Activated CD4-positive, alpha-beta T cell treated with anti-CD3 and anti-CD28 coated beads, Interleukin-2, amount 10 ng/mL, durations not matched to agents 7 days and 5 days (primary cell): Measurements from ENCODE around the gene APP. TPM values are rescaled to one million over a fixed set of nuclear protein-coding genes. Genes with fewer than 3 reads are reported as not detected.
"Not testable (repeated sequence)": the region's sequence is repeated elsewhere in the genome, so short reads cannot be mapped to it uniquely, and the experiment has no call there.

ENCODE experiments used
- CTCF ChIA-PET: fragments of 350-600 bp; sonication (Branson Sonifier 250); formaldehyde crosslinking; loops from one replicate; lab custom pipeline; 2021; ENCODE audit warnings: antibody characterized with exemption; lab: Charles Lee
- POLR2A ChIA-PET: fragments of 350-600 bp; sonication (Branson Sonifier 250); formaldehyde crosslinking; loops from one replicate; lab custom pipeline; 2021; ENCODE audit warnings: antibody characterized with exemption; lab: Charles Lee
- DNase-seq: peaks from one replicate; pipeline ENCODE4 v3.0.0-alpha.2; 2020
- H3K27ac Mint-ChIP-seq: one replicate; pipeline ENCODE4 v1.8.0; 2021; ENCODE audit warnings: mild to moderate bottlenecking, moderate library complexity, mixed read lengths
- H3K27me3 Mint-ChIP-seq: one replicate; pipeline ENCODE4 v1.8.0; 2021; ENCODE audit warnings: mixed read lengths
- H3K36me3 Mint-ChIP-seq: one replicate; pipeline ENCODE4 v1.8.0; 2021; ENCODE audit warnings: low read depth, mixed read lengths
- H3K4me1 Mint-ChIP-seq: one replicate; pipeline ENCODE4 v1.8.0; 2021; ENCODE audit warnings: mixed read lengths
- H3K4me3 Mint-ChIP-seq: one replicate; pipeline ENCODE4 v1.8.0; 2021; ENCODE audit warnings: mild to moderate bottlenecking, moderate library complexity, mixed read lengths
- H3K9me3 Mint-ChIP-seq: one replicate; pipeline ENCODE4 v1.8.0; 2021; ENCODE audit warnings: mixed read lengths
- total RNA-seq, 2 experiments: library from RNA; stranded (reverse); gene quantifications; one replicate each; pipeline ENCODE4 v1.2.3, GENCODE V29; 2021

The APP gene
- total RNA-seq, 2 experiments from 2014 or later: 31.0 to 31.4 TPM

DNA sequence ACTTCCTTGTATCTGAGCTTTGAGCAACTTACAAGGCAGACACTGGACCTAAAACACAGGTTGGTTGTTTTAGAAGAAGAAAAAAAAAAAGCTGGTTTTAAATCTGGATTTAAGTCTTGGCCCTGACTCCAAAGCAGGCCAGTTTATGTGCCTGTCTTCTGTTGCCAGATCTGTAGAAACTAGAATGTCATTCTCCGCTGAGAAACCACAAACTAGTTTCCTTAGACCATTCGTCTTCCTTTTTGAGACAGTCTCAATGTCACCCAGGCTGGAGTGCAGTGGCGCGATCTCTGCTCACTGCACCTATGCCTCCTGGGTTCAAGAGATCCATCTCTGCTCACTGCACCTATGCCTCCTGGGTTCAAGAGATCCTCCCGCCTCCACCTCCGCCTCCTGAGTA, 33.9 kb downstream of the APP start:
- peak; percentile 29 for DNase-seq
- peaks cover 3% of the 10 kb centered on the region for H3K9me3 Mint-ChIP-seq
- no peak overlapping the region for H3K4me3 Mint-ChIP-seq
- H3K27me3 Mint-ChIP-seq: no peaks in the 10 kb centered on the region
- H3K36me3 Mint-ChIP-seq: no peaks in the 10 kb centered on the region
- POLR2A ChIA-PET: no interaction called here
- H3K4me1 Mint-ChIP-seq: peaks cover 19% of the 10 kb centered on the region
- H3K27ac Mint-ChIP-seq: peak overlapping the region; percentile 11
- CTCF ChIA-PET: no interaction called here

DNA sequence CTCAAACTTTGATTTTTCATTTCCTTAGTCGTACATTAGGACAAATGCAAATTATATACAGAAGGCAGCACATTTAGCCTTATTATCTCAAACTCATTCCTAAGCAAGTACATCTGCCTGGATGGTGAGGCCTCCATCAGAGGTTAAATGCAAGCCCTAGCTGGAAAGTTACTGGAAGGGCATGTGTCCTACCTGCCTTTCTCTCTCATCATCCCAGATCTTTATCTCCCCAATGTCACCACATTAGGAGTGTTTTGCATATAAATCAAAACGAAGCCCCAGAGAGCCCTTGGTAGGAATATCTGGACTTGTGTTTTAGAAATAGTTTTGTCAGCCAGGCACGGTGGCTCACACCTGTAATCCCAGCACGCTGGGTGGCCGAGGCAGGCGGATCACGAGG, 35.0 kb downstream of the APP start:
- no peak overlapping the region for H3K27ac Mint-ChIP-seq
- peaks cover 3% of the 10 kb centered on the region for H3K9me3 Mint-ChIP-seq
- no peaks in the 10 kb centered on the region for H3K27me3 Mint-ChIP-seq
- H3K36me3 Mint-ChIP-seq: no peaks in the 10 kb centered on the region
- CTCF ChIA-PET: no interaction called here
- POLR2A ChIA-PET: no interaction called here
- peaks cover 19% of the 10 kb centered on the region for H3K4me1 Mint-ChIP-seq
- DNase-seq: no peak
- H3K4me3 Mint-ChIP-seq: no peak overlapping the region

DNA sequence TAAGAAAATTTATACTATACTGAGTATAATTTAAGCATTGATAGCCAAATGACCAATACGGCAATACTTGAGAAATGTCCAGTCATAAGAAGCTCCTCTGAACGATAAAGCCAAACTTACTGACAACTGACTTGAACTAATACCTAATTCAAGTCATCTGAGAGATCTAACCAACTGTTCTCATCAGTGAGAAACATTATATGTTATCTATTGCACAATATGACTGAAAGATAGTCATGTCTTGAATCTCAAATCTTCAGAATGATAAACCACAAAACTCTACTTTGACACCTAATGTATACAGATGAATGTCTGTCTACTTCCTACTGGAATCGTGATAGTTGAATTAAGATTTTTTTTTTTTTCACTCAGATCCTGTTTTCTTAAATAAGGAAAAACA, 39.0 kb downstream of the APP start:
- POLR2A ChIA-PET: no interaction called here
- peaks cover 10% of the 10 kb centered on the region for H3K4me1 Mint-ChIP-seq
- no peak for DNase-seq
- H3K36me3 Mint-ChIP-seq: no peaks in the 10 kb centered on the region
- H3K9me3 Mint-ChIP-seq: no peaks in the 10 kb centered on the region
- CTCF ChIA-PET: interaction anchor here (0.6 to 1.0 kb wide), 2 partner anchors 9 to 54 kb away, joined by 3 to 5 read pairs; no protein-coding TSS in a partner anchor
- no peaks in the 10 kb centered on the region for H3K27me3 Mint-ChIP-seq
- no peak overlapping the region for H3K4me3 Mint-ChIP-seq
- no peak overlapping the region for H3K27ac Mint-ChIP-seq

DNA sequence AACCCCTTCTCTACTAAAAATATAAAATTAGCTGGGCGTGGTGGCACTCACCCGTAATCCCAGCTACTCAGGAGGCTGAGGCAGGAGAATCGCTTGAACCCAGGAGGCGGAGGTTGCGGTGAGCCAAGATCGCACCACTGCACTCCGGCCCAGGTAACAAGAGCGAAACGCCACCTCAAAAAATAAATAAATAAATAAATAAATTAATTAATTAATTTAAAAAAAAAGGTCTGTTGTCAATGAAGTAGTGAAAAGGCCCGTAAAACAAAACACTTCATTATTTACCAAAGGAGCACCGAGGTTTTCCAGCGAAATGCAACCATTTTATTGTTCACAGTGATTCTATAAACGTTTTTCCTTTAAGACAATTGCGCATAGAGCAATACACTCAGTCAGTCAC, 39.5 kb downstream of the APP start:
- H3K4me1 Mint-ChIP-seq, H3K27me3 Mint-ChIP-seq, H3K27ac Mint-ChIP-seq, H3K4me3 Mint-ChIP-seq, H3K9me3 Mint-ChIP-seq, DNase-seq, H3K36me3 Mint-ChIP-seq, POLR2A ChIA-PET: not testable (repeated sequence)
- CTCF ChIA-PET: interaction anchor here (0.6 kb wide), 1 partner anchor 54 kb away, joined by 5 read pairs; no protein-coding TSS in a partner anchor

GRCh38 chr21:26130249-26130881, 40.2 kb downstream of the APP start:
- Mint-ChIP-seq H3K4me1 (peaks cover under 1% of the 10 kb centered on the region), H3K27ac (no peak overlapping the region), H3K27me3 (no peaks in the 10 kb centered on the region), H3K4me3 (no peak overlapping the region), H3K9me3 (no peaks in the 10 kb centered on the region), H3K36me3 (no peaks in the 10 kb centered on the region)
- POLR2A ChIA-PET: no interaction called here
- no peak for DNase-seq
- CTCF ChIA-PET: no interaction called here

GRCh38 chr21:26127918-26128317, 42.7 kb downstream of the APP start:
- CTCF ChIA-PET: interaction anchor here (1.0 to 1.6 kb wide), 2 partner anchors 13 to 327 kb away, joined by 3 read pairs; no protein-coding TSS in a partner anchor
- no peak overlapping the region for H3K4me3 Mint-ChIP-seq
- H3K27me3 Mint-ChIP-seq: no peaks in the 10 kb centered on the region
- no peaks in the 10 kb centered on the region for H3K4me1 Mint-ChIP-seq
- DNase-seq: no peak
- POLR2A ChIA-PET: no interaction called here
- H3K9me3 Mint-ChIP-seq: no peaks in the 10 kb centered on the region
- no peaks in the 10 kb centered on the region for H3K36me3 Mint-ChIP-seq
- no peak overlapping the region for H3K27ac Mint-ChIP-seq

DNA sequence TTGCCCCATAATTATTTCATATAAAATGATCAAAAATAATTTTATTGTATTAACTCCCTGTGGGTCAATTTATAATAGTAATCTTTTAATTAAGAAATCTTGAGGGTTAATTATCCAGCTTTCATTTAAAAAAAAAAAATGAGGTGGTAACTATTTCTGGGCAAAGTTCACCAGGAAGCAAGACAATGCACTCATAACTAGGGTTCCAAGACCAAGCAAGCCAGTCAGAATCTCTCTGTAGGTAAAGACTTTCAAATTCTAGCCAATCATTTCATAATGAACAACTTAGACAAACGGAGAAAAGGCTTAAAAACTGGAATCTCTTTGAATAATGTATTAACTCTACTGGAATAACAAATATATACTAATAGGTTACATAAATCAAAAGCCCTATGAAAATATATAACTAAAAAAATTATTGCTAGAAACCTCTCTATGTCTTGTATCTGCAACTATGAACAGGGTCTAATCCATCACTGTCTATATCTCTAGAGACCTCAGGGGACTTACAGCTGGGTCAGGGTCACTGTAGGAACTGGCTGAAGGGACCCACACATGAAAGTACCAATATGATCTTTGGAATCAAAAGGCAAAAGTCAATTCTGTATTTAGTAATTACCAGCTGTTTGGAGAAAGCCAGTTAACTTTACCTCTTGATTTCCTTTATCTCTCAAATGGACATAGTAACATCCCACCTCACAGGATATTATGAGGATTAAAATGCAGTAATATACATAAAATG, 43.3 kb downstream of the APP start:
- DNase-seq: no peak
- no peak overlapping the region for H3K4me3 Mint-ChIP-seq
- ChIA-PET POLR2A (no interaction called here), CTCF (interaction anchor here (1.0 to 1.6 kb wide), 2 partner anchors 12 to 326 kb away, joined by 3 read pairs; no protein-coding TSS in a partner anchor)
- H3K9me3 Mint-ChIP-seq: no peaks in the 10 kb centered on the region
- no peaks in the 10 kb centered on the region for H3K36me3 Mint-ChIP-seq
- H3K4me1 Mint-ChIP-seq: no peaks in the 10 kb centered on the region
- H3K27me3 Mint-ChIP-seq: no peaks in the 10 kb centered on the region
- no peak overlapping the region for H3K27ac Mint-ChIP-seq

- no peak for DNase-seq
- no peaks in the 10 kb centered on the region for H3K4me1 Mint-ChIP-seq
Observed at GRCh38 chr21:26126168-26126553, 44.4 kb downstream of the APP start.

GRCh38 chr21:26125433-26126167, 45.0 kb downstream of the APP start:
- ChIA-PET POLR2A (no interaction called here), CTCF (no interaction called here)
- H3K9me3 Mint-ChIP-seq: no peaks in the 10 kb centered on the region
- no peaks in the 10 kb centered on the region for H3K36me3 Mint-ChIP-seq
- no peak overlapping the region for H3K27ac Mint-ChIP-seq
- no peaks in the 10 kb centered on the region for H3K27me3 Mint-ChIP-seq
- no peak for DNase-seq
- H3K4me3 Mint-ChIP-seq: no peak overlapping the region
- no peaks in the 10 kb centered on the region for H3K4me1 Mint-ChIP-seq

More at GRCh38 chr21:26126168-26126553, 44.4 kb downstream of the APP start:
- no peaks in the 10 kb centered on the region for H3K36me3 Mint-ChIP-seq
- H3K9me3 Mint-ChIP-seq: no peaks in the 10 kb centered on the region
- no peaks in the 10 kb centered on the region for H3K27me3 Mint-ChIP-seq
- no peak overlapping the region for H3K4me3 Mint-ChIP-seq
- no peak overlapping the region for H3K27ac Mint-ChIP-seq
- CTCF ChIA-PET: no interaction called here
- POLR2A ChIA-PET: no interaction called here

DNA sequence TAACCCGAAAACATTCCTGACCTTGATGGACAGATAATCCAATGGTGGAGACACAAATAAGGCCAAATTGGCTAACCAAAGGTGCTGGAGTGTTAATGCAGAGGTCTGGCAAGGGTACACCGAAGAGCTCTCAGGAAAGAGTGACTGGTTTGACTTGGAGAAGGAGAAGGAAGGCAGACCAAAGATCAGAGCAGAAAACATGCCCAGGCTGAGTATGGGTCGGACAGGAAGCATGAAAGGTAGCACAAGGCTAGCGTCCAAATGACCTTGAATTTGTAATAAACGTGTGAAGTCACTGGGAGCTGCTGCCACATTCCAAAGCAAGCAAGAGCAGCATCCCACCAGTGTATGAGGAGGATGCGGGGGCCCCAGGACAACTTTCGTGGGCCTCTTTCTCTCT, 45.7 kb downstream of the APP start:
- Mint-ChIP-seq H3K27ac (no peak overlapping the region), H3K27me3 (no peaks in the 10 kb centered on the region), H3K9me3 (no peaks in the 10 kb centered on the region), H3K36me3 (no peaks in the 10 kb centered on the region), H3K4me1 (no peaks in the 10 kb centered on the region), H3K4me3 (no peak overlapping the region)
- ChIA-PET CTCF (no interaction called here), POLR2A (no interaction called here)
- no peak for DNase-seq

GRCh38 chr21:26124421-26124833, 46.1 kb downstream of the APP start:
- no peaks in the 10 kb centered on the region for H3K27me3 Mint-ChIP-seq
- H3K36me3 Mint-ChIP-seq: no peaks in the 10 kb centered on the region
- H3K27ac Mint-ChIP-seq: no peak overlapping the region
- CTCF ChIA-PET: no interaction called here
- POLR2A ChIA-PET: no interaction called here
- H3K9me3 Mint-ChIP-seq: no peaks in the 10 kb centered on the region
- no peak overlapping the region for H3K4me3 Mint-ChIP-seq
- H3K4me1 Mint-ChIP-seq: no peaks in the 10 kb centered on the region
- DNase-seq: no peak

DNA sequence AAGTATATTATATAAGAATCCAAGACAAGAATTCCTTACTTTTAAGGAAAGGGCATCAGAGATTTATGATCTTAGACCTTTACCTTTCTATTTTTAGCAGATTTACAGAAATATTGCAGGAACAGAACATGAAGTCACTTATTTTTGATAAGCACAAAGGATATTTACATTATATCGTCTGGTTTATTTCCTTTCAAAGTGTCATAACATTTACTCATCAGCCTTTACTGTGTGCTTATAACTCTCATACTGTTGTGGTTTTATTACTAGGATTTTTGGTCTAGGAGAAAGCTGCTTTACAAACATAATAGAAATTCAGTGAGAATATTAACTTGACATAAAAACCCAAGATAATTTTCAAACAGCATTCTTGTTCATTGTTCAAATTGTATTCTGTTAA, 47.6 kb downstream of the APP start:
- Mint-ChIP-seq H3K27me3 (no peaks in the 10 kb centered on the region), H3K4me3 (no peak overlapping the region), H3K27ac (no peak overlapping the region), H3K9me3 (no peaks in the 10 kb centered on the region), H3K4me1 (no peaks in the 10 kb centered on the region), H3K36me3 (no peaks in the 10 kb centered on the region)
- ChIA-PET CTCF (interaction anchor here (1.0 kb wide), 1 partner anchor 9 kb away, joined by 3 read pairs; no protein-coding TSS in a partner anchor), POLR2A (interaction anchor here (0.5 kb wide), 1 partner anchor 262 kb away, joined by 3 read pairs; no protein-coding TSS in a partner anchor)
- DNase-seq: no peak

GRCh38 chr21:26120828-26121227, 49.7 kb downstream of the APP start:
- H3K9me3 Mint-ChIP-seq: no peaks in the 10 kb centered on the region

More at GRCh38 chr21:26120828-26121227, 49.7 kb downstream of the APP start:
- Mint-ChIP-seq H3K36me3 (no peaks in the 10 kb centered on the region), H3K27me3 (no peaks in the 10 kb centered on the region), H3K4me1 (no peaks in the 10 kb centered on the region), H3K4me3 (no peak overlapping the region), H3K27ac (no peak overlapping the region)
- DNase-seq: no peak
- ChIA-PET POLR2A (no interaction called here), CTCF (no interaction called here)
